ENCODE measurements around the gene RPLP2.

DNA sequence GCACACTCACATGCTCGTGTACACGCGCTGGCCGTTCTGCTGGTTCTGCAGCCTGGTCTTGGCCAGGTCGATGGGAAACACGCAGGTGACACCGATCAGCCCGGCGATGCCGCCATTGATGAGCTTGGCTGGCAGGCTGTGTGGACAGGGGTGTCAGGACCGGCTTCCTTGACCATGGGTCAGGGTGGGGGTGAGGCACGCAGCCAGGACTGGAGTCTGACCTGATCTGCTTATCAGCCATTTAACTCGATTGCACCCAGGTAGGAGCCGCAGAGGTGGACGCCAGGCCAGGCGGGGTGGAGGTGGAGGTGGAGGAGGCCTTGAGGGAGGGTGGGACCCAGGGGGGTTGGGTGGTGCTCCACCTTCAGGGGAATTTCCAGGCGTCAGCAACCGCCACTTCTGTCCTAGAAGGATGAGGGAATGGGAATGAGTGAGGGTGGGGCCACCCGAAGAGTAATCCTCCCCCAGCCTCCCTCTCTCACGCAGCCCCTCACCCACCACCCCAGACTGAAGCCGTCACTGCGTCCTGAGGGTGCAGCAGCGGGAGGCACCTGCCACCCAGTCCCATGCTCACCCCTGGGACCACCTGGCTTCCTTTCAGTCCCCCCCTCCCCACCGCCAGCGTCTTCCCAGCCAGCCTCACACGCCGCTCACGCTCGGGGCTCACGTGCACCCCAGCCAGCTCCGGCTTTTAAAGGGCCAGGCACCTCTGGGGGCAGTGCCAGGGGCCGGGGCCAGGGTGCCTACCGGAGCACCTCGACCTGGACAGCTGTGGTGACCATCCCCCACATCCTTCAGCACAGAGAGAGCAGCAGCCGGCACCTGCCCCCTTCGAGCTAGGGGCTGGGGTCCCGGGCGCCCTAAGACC is 14.8 kb upstream of the RPLP2 start:
- TF ChIP-seq BHLHE40 (IDR thresholded peaks at IDR 0.05; ENCODE audit: low read depth, low read length) (peak; percentile 92), NFE2L2 (IDR thresholded peaks at IDR 0.05; ENCODE audit: low read depth, low read length) (no peak), MAFK (IDR thresholded peaks at IDR 0.05; ENCODE audit: low read depth, low read length) (no peak), RAD21 (IDR thresholded peaks at IDR 0.05; ENCODE audit: low read length) (no peak), FOS (IDR thresholded peaks at IDR 0.05; ENCODE audit: low read depth, low read length) (no peak), POLR2A (IDR thresholded peaks at IDR 0.05; ENCODE audit: low read depth, low read length) (no peak), CEBPB (IDR thresholded peaks at IDR 0.05; ENCODE audit: low read depth, low read length) (no peak), RFX5 (IDR thresholded peaks at IDR 0.05; ENCODE audit: low read depth, low read length) (no peak), RCOR1 (IDR thresholded peaks at IDR 0.05; ENCODE audit: insufficient replicate concordance, low read length) (no peak), MAZ (IDR thresholded peaks at IDR 0.05; ENCODE audit: borderline replicate concordance, low read depth, low read length) (no peak; the same call in 1 of the 2 replicates), CHD1 (IDR thresholded peaks at IDR 0.05; ENCODE audit: low read depth, low read length) (no peak)
- TF ChIP-seq, protein P1, sequence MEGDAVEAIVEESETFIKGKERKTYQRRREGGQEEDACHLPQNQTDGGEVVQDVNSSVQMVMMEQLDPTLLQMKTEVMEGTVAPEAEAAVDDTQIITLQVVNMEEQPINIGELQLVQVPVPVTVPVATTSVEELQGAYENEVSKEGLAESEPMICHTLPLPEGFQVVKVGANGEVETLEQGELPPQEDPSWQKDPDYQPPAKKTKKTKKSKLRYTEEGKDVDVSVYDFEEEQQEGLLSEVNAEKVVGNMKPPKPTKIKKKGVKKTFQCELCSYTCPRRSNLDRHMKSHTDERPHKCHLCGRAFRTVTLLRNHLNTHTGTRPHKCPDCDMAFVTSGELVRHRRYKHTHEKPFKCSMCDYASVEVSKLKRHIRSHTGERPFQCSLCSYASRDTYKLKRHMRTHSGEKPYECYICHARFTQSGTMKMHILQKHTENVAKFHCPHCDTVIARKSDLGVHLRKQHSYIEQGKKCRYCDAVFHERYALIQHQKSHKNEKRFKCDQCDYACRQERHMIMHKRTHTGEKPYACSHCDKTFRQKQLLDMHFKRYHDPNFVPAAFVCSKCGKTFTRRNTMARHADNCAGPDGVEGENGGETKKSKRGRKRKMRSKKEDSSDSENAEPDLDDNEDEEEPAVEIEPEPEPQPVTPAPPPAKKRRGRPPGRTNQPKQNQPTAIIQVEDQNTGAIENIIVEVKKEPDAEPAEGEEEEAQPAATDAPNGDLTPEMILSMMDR (conservative IDR thresholded peaks at IDR 0.05; ENCODE audit: low read depth, low read length), result no peak
- TF ChIP-seq, protein P2, sequence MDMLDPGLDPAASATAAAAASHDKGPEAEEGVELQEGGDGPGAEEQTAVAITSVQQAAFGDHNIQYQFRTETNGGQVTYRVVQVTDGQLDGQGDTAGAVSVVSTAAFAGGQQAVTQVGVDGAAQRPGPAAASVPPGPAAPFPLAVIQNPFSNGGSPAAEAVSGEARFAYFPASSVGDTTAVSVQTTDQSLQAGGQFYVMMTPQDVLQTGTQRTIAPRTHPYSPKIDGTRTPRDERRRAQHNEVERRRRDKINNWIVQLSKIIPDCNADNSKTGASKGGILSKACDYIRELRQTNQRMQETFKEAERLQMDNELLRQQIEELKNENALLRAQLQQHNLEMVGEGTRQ (IDR thresholded peaks at IDR 0.05; ENCODE audit: low read depth, low read length), result peak; percentile 27; the same call in 1 of the 2 replicates
- TF ChIP-seq, protein P3, sequence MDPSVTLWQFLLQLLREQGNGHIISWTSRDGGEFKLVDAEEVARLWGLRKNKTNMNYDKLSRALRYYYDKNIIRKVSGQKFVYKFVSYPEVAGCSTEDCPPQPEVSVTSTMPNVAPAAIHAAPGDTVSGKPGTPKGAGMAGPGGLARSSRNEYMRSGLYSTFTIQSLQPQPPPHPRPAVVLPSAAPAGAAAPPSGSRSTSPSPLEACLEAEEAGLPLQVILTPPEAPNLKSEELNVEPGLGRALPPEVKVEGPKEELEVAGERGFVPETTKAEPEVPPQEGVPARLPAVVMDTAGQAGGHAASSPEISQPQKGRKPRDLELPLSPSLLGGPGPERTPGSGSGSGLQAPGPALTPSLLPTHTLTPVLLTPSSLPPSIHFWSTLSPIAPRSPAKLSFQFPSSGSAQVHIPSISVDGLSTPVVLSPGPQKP (IDR thresholded peaks at IDR 0.05; ENCODE audit: borderline replicate concordance, low read depth, low read length), result no peak
